Hindlimb muscle (tissue), 1 donor: ENCODE measurements around the gene ZC3H12D. TPM values are rescaled to one million over a fixed set of nuclear protein-coding genes. Genes with fewer than 3 reads are reported as not detected.
"Not testable (repeated sequence)": the region's sequence is repeated elsewhere in the genome, so short reads cannot be mapped to it uniquely, and the experiment has no call there.

Source experiments
- DNase-seq: peaks from one replicate; pipeline ENCODE4 v3.0.0-alpha.2; 2013
- polyA plus RNA-seq: library from polyadenylated mRNA; unstranded; fragments of 120-200 nt; gene quantifications from one replicate; pipeline ENCODE4 v1.2.1, GENCODE V29; 2013; ENCODE audit not compliant: insufficient read length

ZC3H12D gene
- polyA plus RNA-seq, result 0.46 TPM

GRCh38 chr6:149484733-149485700, at the start of gene ZC3H12D:
TSS of gene ZC3H12D (minus strand) at chr6:149485014. CDS start at chr6:149474543, 10,471 bp downstream.
- no peak for DNase-seq

- no peak for DNase-seq
Measured at GRCh38 chr6:149529650-149530049, 44.8 kb upstream of the ZC3H12D start.

GRCh38 chr6:149515494-149515893, 30.7 kb upstream of the ZC3H12D start:
- DNase-seq, result no peak

- DNase-seq, result no peak
Measured at GRCh38 chr6:149513915-149514314, 29.1 kb upstream of the ZC3H12D start.

GRCh38 chr6:149510793-149511512, 26.1 kb upstream of the ZC3H12D start:
- no peak for DNase-seq

GRCh38 chr6:149508485-149508884, 23.7 kb upstream of the ZC3H12D start:
- no peak for DNase-seq

- DNase-seq, result no peak
Measured at GRCh38 chr6:149503872-149504271, 19.1 kb upstream of the ZC3H12D start.

- no peak for DNase-seq
Measured at GRCh38 chr6:149503276-149503675, 18.5 kb upstream of the ZC3H12D start.

- no peak for DNase-seq
Measured at GRCh38 chr6:149501768-149502167, 17.0 kb upstream of the ZC3H12D start.

- no peak for DNase-seq
Measured at GRCh38 chr6:149501201-149501600, 16.4 kb upstream of the ZC3H12D start.

- DNase-seq, result no peak
Measured at GRCh38 chr6:149500096-149500495, 15.3 kb upstream of the ZC3H12D start.

- DNase-seq, result no peak
Measured at GRCh38 chr6:149499066-149499465, 14.3 kb upstream of the ZC3H12D start.

GRCh38 chr6:149497365-149497764, 12.6 kb upstream of the ZC3H12D start:
- DNase-seq, result no peak

GRCh38 chr6:149496597-149496996, 11.8 kb upstream of the ZC3H12D start:
- not testable (repeated sequence) for DNase-seq

GRCh38 chr6:149495349-149496016, 10.7 kb upstream of the ZC3H12D start:
- not testable (repeated sequence) for DNase-seq

- DNase-seq, result not testable (repeated sequence)
Measured at GRCh38 chr6:149494810-149495209, 10.0 kb upstream of the ZC3H12D start.

GRCh38 chr6:149493761-149494320, 9.0 kb upstream of the ZC3H12D start:
- no peak for DNase-seq

GRCh38 chr6:149492798-149493343, 8.1 kb upstream of the ZC3H12D start:
- DNase-seq, result no peak

- no peak for DNase-seq
Measured at GRCh38 chr6:149489967-149490366, 5.2 kb upstream of the ZC3H12D start.

- no peak for DNase-seq
Measured at GRCh38 chr6:149488815-149489214, 4.0 kb upstream of the ZC3H12D start.

- DNase-seq, result no peak
Measured at GRCh38 chr6:149487316-149487715, 2.5 kb upstream of the ZC3H12D start.
